HepG2 (cell line): ENCODE results near the gene GOLPH3.

Source experiments
- CBX1 ChIP-seq: IDR thresholded peaks from one replicate; pipeline ENCODE4 v1.6.1; 2016; ENCODE audit warnings: antibody characterized with exemption, low read depth
- FOXJ3 ChIP-seq: sonication (generic); formaldehyde crosslinking; IDR thresholded peaks from 2 replicates; pipeline ENCODE4 v1.4.0; 2020; ENCODE audit warnings: missing genetic modification reagents, mild to moderate bottlenecking, borderline replicate concordance
- HMG20A ChIP-seq: IDR thresholded peaks from 2 replicates; pipeline ENCODE4 v1.6.1; 2016; ENCODE audit warnings: borderline replicate concordance
- KDM2A ChIP-seq: sonication (generic); formaldehyde crosslinking; IDR thresholded peaks from 2 replicates; pipeline ENCODE4 v1.4.0; 2020; ENCODE audit warnings: low read depth, missing genetic modification reagents, borderline replicate concordance
- PHB2 ChIP-seq: fragments of 450-650 bp; IDR thresholded peaks from 2 replicates; pipeline ENCODE4 v1.6.1; 2018; ENCODE audit not compliant: partially characterized antibody
- POLR2A ChIP-seq, 2 experiments: IDR thresholded peaks; 2 replicates each; pipeline ENCODE4 v1.6.1; 2011; ENCODE audit warnings: low read depth in 2 of 2, low read length in 2 of 2, mild to moderate bottlenecking in 1 of 2, moderate library complexity in 1 of 2; ENCODE audit not compliant: insufficient read depth in 1 of 2
- SKI ChIP-seq: fragments of 450-650 bp; IDR thresholded peaks from one replicate; pipeline ENCODE4 v1.6.1; 2018; ENCODE audit warnings: mild to moderate bottlenecking; ENCODE audit not compliant: partially characterized antibody
- SUZ12 ChIP-seq: fragments of 150-350 bp; IDR thresholded peaks from 2 replicates; pipeline ENCODE4 v1.6.1; 2014; ENCODE audit warnings: low read depth, low read length
- ZNF124 ChIP-seq: sonication (generic); formaldehyde crosslinking; IDR thresholded peaks from 2 replicates; pipeline ENCODE4 v1.4.0; 2020; ENCODE audit warnings: missing genetic modification reagents
- ZSCAN21 ChIP-seq: sonication (generic); formaldehyde crosslinking; IDR thresholded peaks from 2 replicates; pipeline ENCODE4 v1.8.0; 2022; ENCODE audit warnings: mild to moderate bottlenecking, missing genetic modification reagents, moderate library complexity, borderline replicate concordance
- TF ChIP-seq, protein P1 (sequence below): IDR thresholded peaks from 2 replicates; pipeline ENCODE4 v1.6.1; 2012; ENCODE audit warnings: inconsistent platforms
- TF ChIP-seq, protein P2 (sequence below): sonication (generic); formaldehyde crosslinking; IDR thresholded peaks from 2 replicates; pipeline ENCODE4 v1.4.0; 2020; ENCODE audit warnings: missing genetic modification reagents

DNA sequence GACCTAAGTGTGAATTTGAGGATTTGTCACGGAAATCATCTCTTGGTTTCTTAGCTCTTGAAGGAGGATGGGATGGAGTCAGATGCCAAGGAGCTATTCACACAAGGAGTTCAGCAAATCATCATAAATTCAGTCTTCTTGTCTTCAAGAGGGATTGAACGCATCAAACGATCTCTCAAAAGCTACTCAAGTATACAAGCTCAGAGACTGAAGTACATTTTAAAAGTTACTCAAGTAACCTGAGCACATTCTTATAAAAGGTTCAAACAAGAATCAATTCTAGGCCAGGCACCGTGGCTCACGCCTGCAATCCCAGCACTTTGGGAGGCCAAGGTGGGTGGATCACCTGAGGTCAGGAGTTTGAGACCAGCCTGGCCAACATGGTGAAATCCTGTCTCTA is 21.1 kb upstream of the GOLPH3 start:
- TF ChIP-seq, protein P1, sequence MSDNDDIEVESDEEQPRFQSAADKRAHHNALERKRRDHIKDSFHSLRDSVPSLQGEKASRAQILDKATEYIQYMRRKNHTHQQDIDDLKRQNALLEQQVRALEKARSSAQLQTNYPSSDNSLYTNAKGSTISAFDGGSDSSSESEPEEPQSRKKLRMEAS = no peak
- TF ChIP-seq HMG20A (CRISPR knock-in tag) (no peak), SUZ12 (no peak), ZNF124 (no peak), PHB2 (no peak), ZSCAN21 (CRISPR knock-in tag) (no peak), POLR2A (IDR thresholded peaks at IDR 0.05; ENCODE audit: insufficient read depth in 1 of 2, low read depth in 2 of 2, low read length in 2 of 2) (no peak), CBX1 (no peak), KDM2A (CRISPR knock-in tag) (no peak), SKI (no peak), FOXJ3 (CRISPR knock-in tag) (no peak)
- TF ChIP-seq, protein P2, sequence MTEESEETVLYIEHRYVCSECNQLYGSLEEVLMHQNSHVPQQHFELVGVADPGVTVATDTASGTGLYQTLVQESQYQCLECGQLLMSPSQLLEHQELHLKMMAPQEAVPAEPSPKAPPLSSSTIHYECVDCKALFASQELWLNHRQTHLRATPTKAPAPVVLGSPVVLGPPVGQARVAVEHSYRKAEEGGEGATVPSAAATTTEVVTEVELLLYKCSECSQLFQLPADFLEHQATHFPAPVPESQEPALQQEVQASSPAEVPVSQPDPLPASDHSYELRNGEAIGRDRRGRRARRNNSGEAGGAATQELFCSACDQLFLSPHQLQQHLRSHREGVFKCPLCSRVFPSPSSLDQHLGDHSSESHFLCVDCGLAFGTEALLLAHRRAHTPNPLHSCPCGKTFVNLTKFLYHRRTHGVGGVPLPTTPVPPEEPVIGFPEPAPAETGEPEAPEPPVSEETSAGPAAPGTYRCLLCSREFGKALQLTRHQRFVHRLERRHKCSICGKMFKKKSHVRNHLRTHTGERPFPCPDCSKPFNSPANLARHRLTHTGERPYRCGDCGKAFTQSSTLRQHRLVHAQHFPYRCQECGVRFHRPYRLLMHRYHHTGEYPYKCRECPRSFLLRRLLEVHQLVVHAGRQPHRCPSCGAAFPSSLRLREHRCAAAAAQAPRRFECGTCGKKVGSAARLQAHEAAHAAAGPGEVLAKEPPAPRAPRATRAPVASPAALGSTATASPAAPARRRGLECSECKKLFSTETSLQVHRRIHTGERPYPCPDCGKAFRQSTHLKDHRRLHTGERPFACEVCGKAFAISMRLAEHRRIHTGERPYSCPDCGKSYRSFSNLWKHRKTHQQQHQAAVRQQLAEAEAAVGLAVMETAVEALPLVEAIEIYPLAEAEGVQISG = no peak
